Liver (tissue), 9 donors: ENCODE measurements around the gene DKC1. TPM values are rescaled to one million over a fixed set of nuclear protein-coding genes. Genes with fewer than 3 reads are reported as not detected.

Experiments used
- DNase-seq: peaks from one replicate; pipeline ENCODE4 v3.0.0-alpha.2; 2017; ENCODE audit warnings: low spot score
- H3K27ac ChIP-seq, 2 donors: one replicate each; pipeline ENCODE4 v1.7.0; 2013; ENCODE audit warnings: inconsistent platforms in 2 of 2, low read length in 2 of 2, control low read depth in 1 of 2, low read depth in 1 of 2, mild to moderate bottlenecking in 1 of 2
- H3K27me3 ChIP-seq, 4 donors: one replicate each; pipeline versions ENCODE4 v1.6.1 to v1.7.0; 2013; ENCODE audit warnings: low read length in 3 of 4, inconsistent platforms in 1 of 4, mild to moderate bottlenecking in 1 of 4, moderate library complexity in 1 of 4; ENCODE audit not compliant: control insufficient read depth in 4 of 4, insufficient read depth in 4 of 4
- H3K36me3 ChIP-seq, 4 donors: one replicate each; pipeline versions ENCODE4 v1.6.1 to v1.7.0; 2013; ENCODE audit warnings: low read length in 3 of 4, mild to moderate bottlenecking in 3 of 4, low read depth in 1 of 4, moderate library complexity in 1 of 4; ENCODE audit not compliant: control insufficient read depth in 4 of 4, insufficient read depth in 3 of 4
- H3K4me1 ChIP-seq, 4 donors: one replicate each; pipeline versions ENCODE4 v1.6.1 to v1.7.0; 2013; ENCODE audit warnings: low read length in 3 of 4, mild to moderate bottlenecking in 3 of 4, moderate library complexity in 1 of 4; ENCODE audit not compliant: control insufficient read depth in 4 of 4, insufficient read depth in 4 of 4
- H3K4me3 ChIP-seq, 3 donors: one replicate each; pipeline versions ENCODE4 v1.6.1 to v1.7.0; 2013; ENCODE audit warnings: low read length in 3 of 3, control low read depth in 1 of 3, low read depth in 1 of 3, mild to moderate bottlenecking in 1 of 3
- H3K9ac ChIP-seq, 2 donors: one replicate each; pipeline ENCODE4 v1.7.0; 2013; ENCODE audit warnings: low read length in 2 of 2, mild to moderate bottlenecking in 2 of 2, moderate library complexity in 2 of 2, control low read depth in 1 of 2, low read depth in 1 of 2
- H3K9me3 ChIP-seq, 4 donors: one replicate each; pipeline versions ENCODE4 v1.6.1 to v1.7.0; 2013; ENCODE audit warnings: low read length in 3 of 4; ENCODE audit not compliant: control insufficient read depth in 4 of 4
- EGR1 ChIP-seq, 2 donors: IDR thresholded peaks; 2 replicates each; pipeline ENCODE4 v1.6.1; 2016 to 2018; ENCODE audit warnings: antibody characterized with exemption in 2 of 2, low read depth in 2 of 2
- FOXA1 ChIP-seq: IDR thresholded peaks from 2 replicates; pipeline ENCODE4 v1.6.1; 2016; ENCODE audit warnings: antibody characterized with exemption
- FOXA2 ChIP-seq: IDR thresholded peaks from 2 replicates; pipeline ENCODE4 v1.6.1; 2016; ENCODE audit warnings: antibody characterized with exemption
- GABPA ChIP-seq, 2 donors: IDR thresholded peaks in 1 of 2; conservative IDR thresholded peaks in 1 of 2; 2 replicates each; pipeline ENCODE4 v1.6.1; 2016; ENCODE audit warnings: antibody characterized with exemption in 2 of 2, mild to moderate bottlenecking in 1 of 2, moderate library complexity in 1 of 2
- HNF4A ChIP-seq, 2 donors: conservative IDR thresholded peaks; 2 replicates each; pipeline ENCODE4 v1.6.1; 2016; ENCODE audit warnings: antibody characterized with exemption in 2 of 2, mild to moderate bottlenecking in 2 of 2
- HNF4G ChIP-seq: IDR thresholded peaks from 2 replicates; pipeline ENCODE4 v1.6.1; 2016; ENCODE audit warnings: antibody characterized with exemption
- JUND ChIP-seq, 2 donors: IDR thresholded peaks; 2 replicates each; pipeline ENCODE4 v1.6.1; 2016; ENCODE audit warnings: antibody characterized with exemption in 2 of 2
- NR2F2 ChIP-seq: IDR thresholded peaks from 2 replicates; pipeline ENCODE4 v1.6.1; 2016; ENCODE audit warnings: antibody characterized with exemption
- RAD21 ChIP-seq, 2 donors: IDR thresholded peaks; 2 replicates each; pipeline ENCODE4 v1.6.1; 2016; ENCODE audit warnings: antibody characterized with exemption in 2 of 2, mild to moderate bottlenecking in 2 of 2
- RXRA ChIP-seq, 2 donors: IDR thresholded peaks; 2 replicates each; pipeline ENCODE4 v1.6.1; 2017 to 2018; ENCODE audit warnings: antibody characterized with exemption in 2 of 2, mild to moderate bottlenecking in 1 of 2
- SP1 ChIP-seq: IDR thresholded peaks from 2 replicates; pipeline ENCODE4 v1.6.1; 2018; ENCODE audit warnings: antibody characterized with exemption, mild to moderate bottlenecking
- TAF1 ChIP-seq: conservative IDR thresholded peaks from 2 replicates; pipeline ENCODE4 v1.6.1; 2016; ENCODE audit warnings: antibody characterized with exemption, mild to moderate bottlenecking
- YY1 ChIP-seq: IDR thresholded peaks from 2 replicates; pipeline ENCODE4 v1.6.1; 2016; ENCODE audit warnings: antibody characterized with exemption, mild to moderate bottlenecking
- WGBS: extraction: QIAGEN DNeasy Blood & Tissue Kit; methylation state at CpG from one replicate; pipeline ENCODE4 v1.1.7; 2013; 5-methylcytosine and 5-hydroxymethylcytosine counted together
- polyA plus RNA-seq, 2 donors: library from polyadenylated mRNA; stranded (reverse) in 1 of 2; unstranded in 1 of 2; fragments of 200-250 nt in 1 of 2; fragments of >200 nt in 1 of 2; fragmentation: Nextera tagmentation in 1 of 2; extraction: Ambion mirVana in 1 of 2; gene quantifications; one replicate each; pipeline versions ENCODE4 v1.2.1 to v1.2.3, GENCODE V29; 2013 to 2015
- total RNA-seq, 2 donors: library from RNA; depleted of rRNA; stranded (reverse); fragments of >200 nt; gene quantifications; one replicate each; pipeline ENCODE4 v1.2.3, GENCODE V29; 2014
- TF ChIP-seq, protein P1 (sequence below): IDR thresholded peaks from 2 replicates; pipeline ENCODE4 v1.6.1; 2016; ENCODE audit warnings: antibody characterized with exemption
- TF ChIP-seq, protein P2 (sequence below): fragments of 150-350 bp; IDR thresholded peaks from 2 replicates; pipeline ENCODE4 v1.5.1; 2017; ENCODE audit warnings: improper control_type of control experiment, low read depth, low read length; ENCODE audit not compliant: missing input control
- TF ChIP-seq, protein P3 (sequence below): IDR thresholded peaks from 2 replicates; pipeline ENCODE4 v1.6.1; 2016; ENCODE audit warnings: antibody characterized with exemption, mild to moderate bottlenecking
- TF ChIP-seq, protein P4 (sequence below): IDR thresholded peaks from 2 replicates; pipeline ENCODE4 v1.6.1; 2016; ENCODE audit warnings: antibody characterized with exemption
- TF ChIP-seq, protein P5 (sequence below): IDR thresholded peaks from 2 replicates; pipeline ENCODE4 v1.6.1; 2016; ENCODE audit warnings: antibody characterized with exemption
- donor health status: healthy.
- donor health status: healthy.
- donor health status: healthy.
- donor health status: healthy.
- donor health status: healthy.

The DKC1 gene
- total and polyA plus RNA-seq, 4 donors: 14.0 to 21.9 (median 16.5) TPM

DNA sequence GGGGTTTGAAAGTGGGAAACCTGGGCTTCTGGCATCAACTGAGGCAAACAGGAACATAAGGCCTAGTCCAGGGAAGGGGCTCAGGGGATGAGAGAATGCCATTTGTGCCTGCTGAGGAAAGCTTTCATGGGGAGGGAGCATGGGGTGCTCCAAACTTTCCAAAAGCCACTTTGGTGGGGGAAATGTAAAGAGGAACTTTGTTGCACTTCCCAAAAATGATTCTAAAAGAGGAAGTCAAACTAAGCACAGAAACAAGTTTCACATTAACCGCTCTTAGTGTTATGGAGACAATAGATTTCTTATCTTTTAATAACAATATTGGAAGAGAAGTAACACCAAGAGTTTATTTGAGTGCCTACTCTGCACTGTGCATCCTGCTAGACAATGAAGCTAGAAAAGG, 44.0 kb upstream of the DKC1 start:
- Histone ChIP-seq H3K27ac (peak overlapping the region; percentile 1 to 54), H3K4me1 (no peaks in the 10 kb centered on the region), H3K4me3 (no peak overlapping the region), H3K9ac (no peak overlapping the region), H3K36me3 (no peaks in the 10 kb centered on the region), H3K27me3 (no peaks in the 10 kb centered on the region), H3K9me3 (no peaks in the 10 kb centered on the region)
- no peak for TF ChIP-seq TAF1
- no peak for TF ChIP-seq YY1
- no peak for TF ChIP-seq HNF4G
- no peak for TF ChIP-seq FOXA2
- no peak for TF ChIP-seq RXRA (IDR thresholded peaks at IDR 0.05)
- no peak for TF ChIP-seq HNF4A (conservative IDR thresholded peaks at IDR 0.05)
- TF ChIP-seq, protein P1, sequence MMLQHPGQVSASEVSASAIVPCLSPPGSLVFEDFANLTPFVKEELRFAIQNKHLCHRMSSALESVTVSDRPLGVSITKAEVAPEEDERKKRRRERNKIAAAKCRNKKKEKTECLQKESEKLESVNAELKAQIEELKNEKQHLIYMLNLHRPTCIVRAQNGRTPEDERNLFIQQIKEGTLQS: no peak
- TF ChIP-seq, protein P2, sequence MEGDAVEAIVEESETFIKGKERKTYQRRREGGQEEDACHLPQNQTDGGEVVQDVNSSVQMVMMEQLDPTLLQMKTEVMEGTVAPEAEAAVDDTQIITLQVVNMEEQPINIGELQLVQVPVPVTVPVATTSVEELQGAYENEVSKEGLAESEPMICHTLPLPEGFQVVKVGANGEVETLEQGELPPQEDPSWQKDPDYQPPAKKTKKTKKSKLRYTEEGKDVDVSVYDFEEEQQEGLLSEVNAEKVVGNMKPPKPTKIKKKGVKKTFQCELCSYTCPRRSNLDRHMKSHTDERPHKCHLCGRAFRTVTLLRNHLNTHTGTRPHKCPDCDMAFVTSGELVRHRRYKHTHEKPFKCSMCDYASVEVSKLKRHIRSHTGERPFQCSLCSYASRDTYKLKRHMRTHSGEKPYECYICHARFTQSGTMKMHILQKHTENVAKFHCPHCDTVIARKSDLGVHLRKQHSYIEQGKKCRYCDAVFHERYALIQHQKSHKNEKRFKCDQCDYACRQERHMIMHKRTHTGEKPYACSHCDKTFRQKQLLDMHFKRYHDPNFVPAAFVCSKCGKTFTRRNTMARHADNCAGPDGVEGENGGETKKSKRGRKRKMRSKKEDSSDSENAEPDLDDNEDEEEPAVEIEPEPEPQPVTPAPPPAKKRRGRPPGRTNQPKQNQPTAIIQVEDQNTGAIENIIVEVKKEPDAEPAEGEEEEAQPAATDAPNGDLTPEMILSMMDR: no peak
- TF ChIP-seq, protein P3, sequence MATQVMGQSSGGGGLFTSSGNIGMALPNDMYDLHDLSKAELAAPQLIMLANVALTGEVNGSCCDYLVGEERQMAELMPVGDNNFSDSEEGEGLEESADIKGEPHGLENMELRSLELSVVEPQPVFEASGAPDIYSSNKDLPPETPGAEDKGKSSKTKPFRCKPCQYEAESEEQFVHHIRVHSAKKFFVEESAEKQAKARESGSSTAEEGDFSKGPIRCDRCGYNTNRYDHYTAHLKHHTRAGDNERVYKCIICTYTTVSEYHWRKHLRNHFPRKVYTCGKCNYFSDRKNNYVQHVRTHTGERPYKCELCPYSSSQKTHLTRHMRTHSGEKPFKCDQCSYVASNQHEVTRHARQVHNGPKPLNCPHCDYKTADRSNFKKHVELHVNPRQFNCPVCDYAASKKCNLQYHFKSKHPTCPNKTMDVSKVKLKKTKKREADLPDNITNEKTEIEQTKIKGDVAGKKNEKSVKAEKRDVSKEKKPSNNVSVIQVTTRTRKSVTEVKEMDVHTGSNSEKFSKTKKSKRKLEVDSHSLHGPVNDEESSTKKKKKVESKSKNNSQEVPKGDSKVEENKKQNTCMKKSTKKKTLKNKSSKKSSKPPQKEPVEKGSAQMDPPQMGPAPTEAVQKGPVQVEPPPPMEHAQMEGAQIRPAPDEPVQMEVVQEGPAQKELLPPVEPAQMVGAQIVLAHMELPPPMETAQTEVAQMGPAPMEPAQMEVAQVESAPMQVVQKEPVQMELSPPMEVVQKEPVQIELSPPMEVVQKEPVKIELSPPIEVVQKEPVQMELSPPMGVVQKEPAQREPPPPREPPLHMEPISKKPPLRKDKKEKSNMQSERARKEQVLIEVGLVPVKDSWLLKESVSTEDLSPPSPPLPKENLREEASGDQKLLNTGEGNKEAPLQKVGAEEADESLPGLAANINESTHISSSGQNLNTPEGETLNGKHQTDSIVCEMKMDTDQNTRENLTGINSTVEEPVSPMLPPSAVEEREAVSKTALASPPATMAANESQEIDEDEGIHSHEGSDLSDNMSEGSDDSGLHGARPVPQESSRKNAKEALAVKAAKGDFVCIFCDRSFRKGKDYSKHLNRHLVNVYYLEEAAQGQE: no peak
- TF ChIP-seq, protein P4, sequence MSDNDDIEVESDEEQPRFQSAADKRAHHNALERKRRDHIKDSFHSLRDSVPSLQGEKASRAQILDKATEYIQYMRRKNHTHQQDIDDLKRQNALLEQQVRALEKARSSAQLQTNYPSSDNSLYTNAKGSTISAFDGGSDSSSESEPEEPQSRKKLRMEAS: no peak
- no peak for TF ChIP-seq FOXA1
- no peak for TF ChIP-seq SP1
- TF ChIP-seq NR2F2: no peak
- TF ChIP-seq, protein P5, sequence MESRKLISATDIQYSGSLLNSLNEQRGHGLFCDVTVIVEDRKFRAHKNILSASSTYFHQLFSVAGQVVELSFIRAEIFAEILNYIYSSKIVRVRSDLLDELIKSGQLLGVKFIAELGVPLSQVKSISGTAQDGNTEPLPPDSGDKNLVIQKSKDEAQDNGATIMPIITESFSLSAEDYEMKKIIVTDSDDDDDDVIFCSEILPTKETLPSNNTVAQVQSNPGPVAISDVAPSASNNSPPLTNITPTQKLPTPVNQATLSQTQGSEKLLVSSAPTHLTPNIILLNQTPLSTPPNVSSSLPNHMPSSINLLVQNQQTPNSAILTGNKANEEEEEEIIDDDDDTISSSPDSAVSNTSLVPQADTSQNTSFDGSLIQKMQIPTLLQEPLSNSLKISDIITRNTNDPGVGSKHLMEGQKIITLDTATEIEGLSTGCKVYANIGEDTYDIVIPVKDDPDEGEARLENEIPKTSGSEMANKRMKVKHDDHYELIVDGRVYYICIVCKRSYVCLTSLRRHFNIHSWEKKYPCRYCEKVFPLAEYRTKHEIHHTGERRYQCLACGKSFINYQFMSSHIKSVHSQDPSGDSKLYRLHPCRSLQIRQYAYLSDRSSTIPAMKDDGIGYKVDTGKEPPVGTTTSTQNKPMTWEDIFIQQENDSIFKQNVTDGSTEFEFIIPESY: no peak
- TF ChIP-seq RAD21 (IDR thresholded peaks at IDR 0.05): no peak
- TF ChIP-seq JUND (IDR thresholded peaks at IDR 0.05): no peak
- no peak for TF ChIP-seq GABPA (IDR thresholded peaks at IDR 0.05 in 1 of 2, conservative IDR thresholded peaks at IDR 0.05 in 1 of 2)
- TF ChIP-seq EGR1 (IDR thresholded peaks at IDR 0.05; ENCODE audit: low read depth in 2 of 2): no peak
- WGBS: 63% methylated on average over 1 of the region's 1 CpG
- no peak for DNase-seq
